ENCODE data around the gene EXOSC1.
"Not testable (repeated sequence)": the region's sequence is repeated elsewhere in the genome, so short reads cannot be mapped to it uniquely, and the experiment has no call there.

Gene EXOSC1

GRCh38 chr10:97445722-97446639 lies at the start of gene EXOSC1, which contains the start of gene ZDHHC16:
TSS of gene EXOSC1 (minus strand) at chr10:97446006. CDS start at chr10:97445985, 21 bp downstream.
TSS of gene ZDHHC16 (plus strand) at chr10:97446175. CDS start at chr10:97451676, 5,501 bp downstream.
- peak; percentile 95 to 97 (median 97) for DNase-seq

- DNase-seq = no peak
These were observed 49.2 kb upstream of the EXOSC1 start for GRCh38 chr10:97494863-97495506.

- DNase-seq = peak; percentile 33 to 49 (median 38)
These were observed 48.3 kb upstream of the EXOSC1 start for GRCh38 chr10:97494151-97494550.

GRCh38 chr10:97490592-97490991 lies 44.8 kb upstream of the EXOSC1 start:
- peak in 1 of 3 donors; percentile 20 for DNase-seq

GRCh38 chr10:97485647-97486281 lies 40.0 kb upstream of the EXOSC1 start:
- DNase-seq = no peak

GRCh38 chr10:97483921-97484320 lies 38.1 kb upstream of the EXOSC1 start:
- DNase-seq = no peak

GRCh38 chr10:97483506-97483905 lies 37.7 kb upstream of the EXOSC1 start:
- peak; percentile 57 to 77 (median 69) for DNase-seq

GRCh38 chr10:97482381-97482780 lies 36.6 kb upstream of the EXOSC1 start:
- DNase-seq = peak; percentile 49 to 66 (median 63)

- no peak for DNase-seq
These were observed 35.3 kb upstream of the EXOSC1 start for GRCh38 chr10:97481071-97481470.

- no peak for DNase-seq
These were observed 34.1 kb upstream of the EXOSC1 start for GRCh38 chr10:97479939-97480338.

- DNase-seq = not testable (repeated sequence)
These were observed 33.6 kb upstream of the EXOSC1 start for GRCh38 chr10:97479410-97479809.

GRCh38 chr10:97475936-97476594 lies 30.3 kb upstream of the EXOSC1 start:
- DNase-seq = peak; percentile 79 to 85 (median 83)

GRCh38 chr10:97474918-97475317 lies 29.1 kb upstream of the EXOSC1 start:
- no peak for DNase-seq

GRCh38 chr10:97468781-97469180 lies 23.0 kb upstream of the EXOSC1 start:
- not testable (repeated sequence) for DNase-seq

- no peak for DNase-seq
These were observed 22.4 kb upstream of the EXOSC1 start for GRCh38 chr10:97468162-97468561.

GRCh38 chr10:97466755-97467154 lies 20.9 kb upstream of the EXOSC1 start:
- DNase-seq = no peak

- DNase-seq = no peak
These were observed 20.2 kb upstream of the EXOSC1 start for GRCh38 chr10:97465982-97466381.

- no peak for DNase-seq
These were observed 18.4 kb upstream of the EXOSC1 start for GRCh38 chr10:97464226-97464625.

GRCh38 chr10:97463363-97464132 lies 17.7 kb upstream of the EXOSC1 start:
- peak; percentile 54 to 59 (median 58) for DNase-seq

GRCh38 chr10:97462309-97462708 lies 16.5 kb upstream of the EXOSC1 start:
- DNase-seq = no peak

- DNase-seq = no peak
These were observed 14.1 kb upstream of the EXOSC1 start for GRCh38 chr10:97459933-97460332.

- DNase-seq = no peak
These were observed 13.3 kb upstream of the EXOSC1 start for GRCh38 chr10:97459111-97459510.
